HEK293T (cell line): ENCODE results near the gene CIB4.

Experiments used
- ARNT ChIP-seq: fragments of 450-650 bp; IDR thresholded peaks from 2 replicates; pipeline ENCODE4 v1.6.1; 2017; ENCODE audit warnings: mild to moderate bottlenecking
- ELF4 ChIP-seq: fragments of 450-650 bp; IDR thresholded peaks from 2 replicates; pipeline ENCODE4 v1.6.1; 2017; ENCODE audit warnings: antibody characterized with exemption
- FOXA1 ChIP-seq: fragments of 450-650 bp; IDR thresholded peaks from 2 replicates; pipeline ENCODE4 v1.6.1; 2016; ENCODE audit warnings: mild to moderate bottlenecking
- FOXK2 ChIP-seq: fragments of 450-650 bp; IDR thresholded peaks from 2 replicates; pipeline ENCODE4 v1.6.1; 2016; ENCODE audit warnings: mild to moderate bottlenecking
- FOXM1 ChIP-seq: fragments of 450-650 bp; IDR thresholded peaks from 2 replicates; pipeline ENCODE4 v1.6.1; 2017; ENCODE audit warnings: mild to moderate bottlenecking, borderline replicate concordance
- HDGF ChIP-seq: fragments of 450-650 bp; IDR thresholded peaks from 2 replicates; pipeline ENCODE4 v1.6.1; 2017; ENCODE audit warnings: antibody characterized with exemption, borderline replicate concordance
- SP1 ChIP-seq: fragments of 450-650 bp; IDR thresholded peaks from 2 replicates; pipeline ENCODE4 v1.6.1; 2017

DNA sequence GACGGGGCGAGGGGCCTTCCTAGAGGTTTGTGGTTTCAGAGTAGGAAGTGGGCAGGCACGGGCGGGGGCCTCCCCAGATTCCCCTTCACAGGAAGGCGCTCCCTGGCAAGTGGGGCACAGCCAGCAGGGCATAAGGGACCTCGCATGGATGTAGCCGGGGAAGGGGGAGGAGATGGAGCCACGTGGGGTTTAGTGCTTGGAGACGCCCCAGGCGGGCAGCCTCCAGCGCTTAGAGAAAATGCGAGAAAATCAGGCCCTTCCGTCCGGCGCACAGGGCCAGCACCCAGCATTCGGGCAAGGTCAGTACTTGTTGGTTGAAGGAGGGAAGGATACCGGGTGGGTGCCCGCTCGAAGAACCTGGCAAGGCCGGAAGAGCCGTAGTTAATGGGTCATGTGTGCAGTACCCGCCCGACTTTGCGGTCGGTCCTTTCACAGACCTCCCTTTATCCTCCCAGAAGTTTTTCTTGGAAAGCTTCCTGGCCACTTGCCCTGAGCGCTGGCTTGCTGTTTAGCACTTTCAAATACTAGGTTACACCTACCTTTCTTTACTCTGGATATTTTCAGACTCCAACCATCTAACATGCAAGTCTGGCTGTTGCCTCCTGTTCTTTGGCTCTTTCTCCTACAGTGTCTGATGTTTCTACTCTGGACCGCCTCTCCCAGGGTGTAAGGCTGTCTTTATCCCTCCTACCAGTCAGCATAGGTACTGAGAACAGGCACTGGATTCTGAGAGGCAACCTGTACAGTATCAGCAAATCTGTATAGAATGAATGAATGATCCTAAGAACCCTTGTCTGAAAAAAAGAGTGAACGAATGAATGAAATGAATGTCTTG is 78.1 kb downstream of the CIB4 start:
- TF ChIP-seq FOXA1: no peak
- TF ChIP-seq FOXM1: no peak
- no peak for TF ChIP-seq ARNT
- no peak for TF ChIP-seq ELF4
- no peak for TF ChIP-seq FOXK2
- no peak for TF ChIP-seq HDGF
- no peak for TF ChIP-seq SP1
